Measurements from ENCODE around the gene DLX5. TPM values are rescaled to one million over a fixed set of nuclear protein-coding genes. Genes with fewer than 3 reads are reported as not detected.

DLX5 gene
- total RNA-seq, 1 experiment from 2014 or later, result not detected

DNA sequence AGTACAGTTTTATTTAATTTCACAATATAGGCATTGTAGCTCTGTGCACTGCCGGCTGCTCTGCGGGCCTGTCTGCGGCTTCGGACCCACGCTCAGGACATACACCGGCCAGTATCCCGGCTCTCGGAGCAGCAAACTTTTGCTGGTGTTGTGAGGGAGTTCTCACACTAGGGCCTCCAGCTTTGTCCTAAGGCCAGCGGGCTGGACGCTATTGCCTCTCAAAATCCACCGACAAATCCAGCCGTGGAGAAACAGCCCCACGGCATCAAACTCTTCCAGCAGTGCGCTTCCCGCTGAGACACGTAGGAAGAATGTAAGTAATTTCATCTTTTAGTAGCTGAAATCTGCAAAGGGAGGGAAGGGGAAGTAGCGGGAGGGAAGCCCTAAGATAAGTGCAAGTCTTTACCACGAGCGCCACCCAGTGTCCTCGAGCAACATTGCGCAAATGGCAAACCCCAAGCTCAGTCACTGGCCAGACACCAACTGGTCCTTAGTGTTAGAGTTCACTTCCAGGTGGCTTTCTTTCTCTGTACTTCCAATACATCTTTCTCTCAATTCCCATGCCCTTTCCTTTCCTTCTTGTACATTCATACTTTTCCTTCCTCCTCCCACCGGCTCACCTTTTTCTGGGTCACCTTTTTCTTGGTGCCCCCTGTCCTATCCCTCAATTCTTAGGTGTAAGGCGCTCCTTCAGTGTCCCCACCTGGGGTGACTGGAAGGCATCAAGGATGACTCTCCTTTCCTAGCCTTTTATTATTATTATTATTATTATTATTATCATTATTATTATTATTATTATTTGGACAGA is 3.0 kb upstream of the DLX5 start:
- in situ Hi-C loops (cut with HindIII; ENCODE audit: low pct_unique_long_range_greater_than_20kb, low sequenced_read_pairs) (no loop called here), intact Hi-C loops (cut with micrococcal nuclease; ENCODE audit: unreplicated experiment) (loop anchor here (2.0 to 10.0 kb wide), 3 partner anchors 323 to 1111 kb away; partner anchors contain the start of gene SEM1)
- Histone ChIP-seq H3K4me3 (ENCODE audit: low read depth in 2 of 2, low read length in 2 of 2) (peak overlapping the region; percentile 13 to 43; a peak in 3 of 4 replicates), H3K27ac (ENCODE audit: low read length) (no peak overlapping the region), H3K9me3 (ENCODE audit: control insufficient read depth, insufficient read depth, low read depth, low read length) (no peaks in the 10 kb centered on the region), H3K4me1 (ENCODE audit: control insufficient read depth, insufficient read depth, low read length) (no peaks in the 10 kb centered on the region), H3K36me3 (ENCODE audit: control insufficient read depth, insufficient read depth, low read length) (no peaks in the 10 kb centered on the region), H3K27me3 (ENCODE audit: control insufficient read depth, insufficient read depth, low read length) (no peaks in the 10 kb centered on the region; the same call in none of the 2 replicates)
- BruUV-seq (replicated peaks), result no TSS peak
- ATAC-seq (peak; percentile 93), DNase-seq (ENCODE audit: low read depth, low spot score) (peak; percentile 67)
- ChIA-PET POLR2A (no interaction called here), CTCF (interaction anchor here (0.6 to 1.3 kb wide), 4 partner anchors 250 to 1156 kb away, joined by 3 to 4 read pairs (median 3); no protein-coding TSS in a partner anchor)
- TF ChIP-seq, protein P1, sequence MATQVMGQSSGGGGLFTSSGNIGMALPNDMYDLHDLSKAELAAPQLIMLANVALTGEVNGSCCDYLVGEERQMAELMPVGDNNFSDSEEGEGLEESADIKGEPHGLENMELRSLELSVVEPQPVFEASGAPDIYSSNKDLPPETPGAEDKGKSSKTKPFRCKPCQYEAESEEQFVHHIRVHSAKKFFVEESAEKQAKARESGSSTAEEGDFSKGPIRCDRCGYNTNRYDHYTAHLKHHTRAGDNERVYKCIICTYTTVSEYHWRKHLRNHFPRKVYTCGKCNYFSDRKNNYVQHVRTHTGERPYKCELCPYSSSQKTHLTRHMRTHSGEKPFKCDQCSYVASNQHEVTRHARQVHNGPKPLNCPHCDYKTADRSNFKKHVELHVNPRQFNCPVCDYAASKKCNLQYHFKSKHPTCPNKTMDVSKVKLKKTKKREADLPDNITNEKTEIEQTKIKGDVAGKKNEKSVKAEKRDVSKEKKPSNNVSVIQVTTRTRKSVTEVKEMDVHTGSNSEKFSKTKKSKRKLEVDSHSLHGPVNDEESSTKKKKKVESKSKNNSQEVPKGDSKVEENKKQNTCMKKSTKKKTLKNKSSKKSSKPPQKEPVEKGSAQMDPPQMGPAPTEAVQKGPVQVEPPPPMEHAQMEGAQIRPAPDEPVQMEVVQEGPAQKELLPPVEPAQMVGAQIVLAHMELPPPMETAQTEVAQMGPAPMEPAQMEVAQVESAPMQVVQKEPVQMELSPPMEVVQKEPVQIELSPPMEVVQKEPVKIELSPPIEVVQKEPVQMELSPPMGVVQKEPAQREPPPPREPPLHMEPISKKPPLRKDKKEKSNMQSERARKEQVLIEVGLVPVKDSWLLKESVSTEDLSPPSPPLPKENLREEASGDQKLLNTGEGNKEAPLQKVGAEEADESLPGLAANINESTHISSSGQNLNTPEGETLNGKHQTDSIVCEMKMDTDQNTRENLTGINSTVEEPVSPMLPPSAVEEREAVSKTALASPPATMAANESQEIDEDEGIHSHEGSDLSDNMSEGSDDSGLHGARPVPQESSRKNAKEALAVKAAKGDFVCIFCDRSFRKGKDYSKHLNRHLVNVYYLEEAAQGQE (IDR thresholded peaks at IDR 0.05; ENCODE audit: insufficient read depth in 1 of 2, low read depth in 2 of 2, low read length in 1 of 2), result no peak
- TF ChIP-seq POLR2AphosphoS5 (IDR thresholded peaks at IDR 0.05; ENCODE audit: low read depth, low read length) (no peak), SIN3A (IDR thresholded peaks at IDR 0.05; ENCODE audit: borderline replicate concordance, insufficient read depth, low read depth, low read length) (no peak), TCF7L2 (IDR thresholded peaks at IDR 0.05; ENCODE audit: low read depth, low read length) (no peak)
- TF ChIP-seq, protein P2, sequence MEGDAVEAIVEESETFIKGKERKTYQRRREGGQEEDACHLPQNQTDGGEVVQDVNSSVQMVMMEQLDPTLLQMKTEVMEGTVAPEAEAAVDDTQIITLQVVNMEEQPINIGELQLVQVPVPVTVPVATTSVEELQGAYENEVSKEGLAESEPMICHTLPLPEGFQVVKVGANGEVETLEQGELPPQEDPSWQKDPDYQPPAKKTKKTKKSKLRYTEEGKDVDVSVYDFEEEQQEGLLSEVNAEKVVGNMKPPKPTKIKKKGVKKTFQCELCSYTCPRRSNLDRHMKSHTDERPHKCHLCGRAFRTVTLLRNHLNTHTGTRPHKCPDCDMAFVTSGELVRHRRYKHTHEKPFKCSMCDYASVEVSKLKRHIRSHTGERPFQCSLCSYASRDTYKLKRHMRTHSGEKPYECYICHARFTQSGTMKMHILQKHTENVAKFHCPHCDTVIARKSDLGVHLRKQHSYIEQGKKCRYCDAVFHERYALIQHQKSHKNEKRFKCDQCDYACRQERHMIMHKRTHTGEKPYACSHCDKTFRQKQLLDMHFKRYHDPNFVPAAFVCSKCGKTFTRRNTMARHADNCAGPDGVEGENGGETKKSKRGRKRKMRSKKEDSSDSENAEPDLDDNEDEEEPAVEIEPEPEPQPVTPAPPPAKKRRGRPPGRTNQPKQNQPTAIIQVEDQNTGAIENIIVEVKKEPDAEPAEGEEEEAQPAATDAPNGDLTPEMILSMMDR (IDR thresholded peaks at IDR 0.05), result peak; percentile 88

DNA sequence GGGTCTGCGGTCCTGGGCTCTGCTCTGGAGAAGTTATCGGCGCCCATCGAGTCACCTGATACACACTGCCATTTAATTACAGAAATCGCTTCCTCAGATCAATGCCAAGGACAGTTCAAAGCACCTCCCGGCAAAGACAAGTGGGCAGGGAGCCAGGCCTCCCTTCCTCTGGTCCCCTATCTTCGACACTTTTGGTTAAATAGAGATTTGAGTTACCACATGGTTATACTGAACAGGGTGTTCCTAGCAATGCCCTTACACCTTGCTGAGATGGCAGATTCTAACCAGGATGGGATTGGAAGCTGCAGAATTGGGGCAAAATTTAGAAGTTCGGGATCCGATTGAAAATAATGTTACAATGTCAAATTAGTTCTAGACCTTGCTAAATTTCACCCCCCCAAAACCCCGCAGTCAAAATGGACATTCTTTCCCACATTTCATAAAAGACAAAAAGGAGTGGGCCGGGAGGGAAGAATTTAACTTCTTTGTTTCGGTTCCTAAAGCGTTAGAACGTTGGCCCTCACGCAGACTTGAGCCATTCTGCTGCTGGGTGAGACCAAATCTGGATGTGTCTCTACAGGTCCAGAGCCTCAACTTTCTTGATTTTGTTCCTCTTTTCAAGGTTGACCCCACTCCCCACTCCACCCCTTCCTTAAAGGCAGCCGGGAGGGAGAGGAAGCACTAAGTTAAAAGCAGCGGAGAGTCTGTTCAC is 2.2 kb upstream of the DLX5 start:
- Histone ChIP-seq H3K36me3 (ENCODE audit: control insufficient read depth, insufficient read depth, low read length) (no peaks in the 10 kb centered on the region), H3K4me3 (ENCODE audit: low read depth in 2 of 2, low read length in 2 of 2) (peak overlapping the region in 1 of 2 experiments; percentile 43; a peak in 1 of 4 replicates), H3K9me3 (ENCODE audit: control insufficient read depth, insufficient read depth, low read depth, low read length) (no peaks in the 10 kb centered on the region), H3K4me1 (ENCODE audit: control insufficient read depth, insufficient read depth, low read length) (no peaks in the 10 kb centered on the region), H3K27me3 (ENCODE audit: control insufficient read depth, insufficient read depth, low read length) (no peaks in the 10 kb centered on the region; the same call in none of the 2 replicates), H3K27ac (ENCODE audit: low read length) (no peak overlapping the region)
- CTCF ChIA-PET, result interaction anchor here (0.6 to 1.3 kb wide), 3 partner anchors 249 to 1156 kb away, joined by 3 to 4 read pairs (median 3); no protein-coding TSS in a partner anchor
- in situ Hi-C loops (cut with HindIII; ENCODE audit: low pct_unique_long_range_greater_than_20kb, low sequenced_read_pairs), result no loop called here
- no peak for DNase-seq (ENCODE audit: low read depth, low spot score)
- intact Hi-C loops (cut with micrococcal nuclease; ENCODE audit: unreplicated experiment), result loop anchor here (2.0 to 10.0 kb wide), 3 partner anchors 322 to 1110 kb away; partner anchors contain the start of gene SEM1
- no peak for ATAC-seq
- no TSS peak for BruUV-seq (replicated peaks)
- POLR2A ChIA-PET, result no interaction called here
- TF ChIP-seq TCF7L2 (IDR thresholded peaks at IDR 0.05; ENCODE audit: low read depth, low read length) (no peak), POLR2AphosphoS5 (IDR thresholded peaks at IDR 0.05; ENCODE audit: low read depth, low read length) (no peak), SIN3A (IDR thresholded peaks at IDR 0.05; ENCODE audit: borderline replicate concordance, insufficient read depth, low read depth, low read length) (no peak)
- TF ChIP-seq, protein P1 (IDR thresholded peaks at IDR 0.05; ENCODE audit: insufficient read depth in 1 of 2, low read depth in 2 of 2, low read length in 1 of 2), result no peak
- TF ChIP-seq, protein P2 (IDR thresholded peaks at IDR 0.05), result no peak

All from Panc1 (cell line).